Neural progenitor cell (in vitro differentiated cells): ENCODE results near the gene IGFN1. TPM values are rescaled to one million over a fixed set of nuclear protein-coding genes. Genes with fewer than 3 reads are reported as not detected.

Experiments used
- DNase-seq: peaks from one replicate; pipeline ENCODE4 v3.0.0-alpha.2; 2016; ENCODE audit warnings: low spot score
- H2AFZ ChIP-seq: fragments of 200-600 bp; sonication (generic); replicated peaks from 2 replicates; pipeline ENCODE4 v1.6.1; 2016; ENCODE audit warnings: antibody characterized with exemption
- H3F3A ChIP-seq: fragments of 200-600 bp; sonication (generic); 2 replicates; pipeline ENCODE4 v1.6.1; 2016; ENCODE audit warnings: antibody characterized with exemption, low read depth
- H3K27ac ChIP-seq: fragments of 200-600 bp; sonication (generic); 2 replicates; pipeline ENCODE4 v1.5.1; 2016; ENCODE audit warnings: mild to moderate bottlenecking
- H3K27me3 ChIP-seq: fragments of 200-600 bp; sonication (generic); 2 replicates; pipeline ENCODE4 v1.6.1; 2016; ENCODE audit warnings: mild to moderate bottlenecking, moderate library complexity
- H3K36me3 ChIP-seq: fragments of 200-600 bp; sonication (generic); 2 replicates; pipeline ENCODE4 v1.5.1; 2016
- H3K4me1 ChIP-seq: fragments of 200-600 bp; sonication (generic); 2 replicates; pipeline ENCODE4 v1.6.1; 2016; ENCODE audit warnings: mixed run types
- H3K4me2 ChIP-seq: fragments of 200-600 bp; sonication (generic); 2 replicates; pipeline ENCODE4 v1.6.1; 2016
- H3K4me3 ChIP-seq: fragments of 200-600 bp; sonication (generic); 2 replicates; pipeline ENCODE4 v1.5.1; 2016
- H3K79me2 ChIP-seq: fragments of 200-600 bp; sonication (generic); 2 replicates; pipeline ENCODE4 v1.6.1; 2016; ENCODE audit warnings: low read depth
- H3K9ac ChIP-seq: fragments of 200-600 bp; sonication (generic); 2 replicates; pipeline ENCODE4 v1.6.1; 2016
- H3K9me3 ChIP-seq: fragments of 200-600 bp; sonication (generic); 2 replicates; pipeline ENCODE4 v1.5.1; 2016; ENCODE audit warnings: low read depth
- H4K20me1 ChIP-seq: fragments of 200-600 bp; sonication (generic); 2 replicates; pipeline ENCODE4 v1.6.1; 2016; ENCODE audit warnings: low read depth
- H3K27ac Mint-ChIP-seq: 3 replicates; pipeline ENCODE4 v1.8.0; 2021; ENCODE audit warnings: mixed read lengths
- H3K27me3 Mint-ChIP-seq: 2 replicates; pipeline ENCODE4 v1.8.0; 2022; ENCODE audit warnings: low read depth, mild to moderate bottlenecking, inconsistent platforms, moderate library complexity, mixed read lengths; ENCODE audit not compliant: insufficient read depth
- H3K36me3 Mint-ChIP-seq: 3 replicates; pipeline ENCODE4 v1.8.0; 2021; ENCODE audit warnings: mixed read lengths
- H3K4me1 Mint-ChIP-seq: 3 replicates; pipeline ENCODE4 v1.8.0; 2021; ENCODE audit warnings: mixed read lengths
- H3K4me3 Mint-ChIP-seq: 3 replicates; pipeline ENCODE4 v1.8.0; 2021; ENCODE audit warnings: mild to moderate bottlenecking, moderate library complexity, mixed read lengths
- H3K9me3 Mint-ChIP-seq: 3 replicates; pipeline ENCODE4 v1.8.0; 2020; ENCODE audit warnings: mixed read lengths
- CTCF ChIP-seq: fragments of 200-600 bp; sonication (generic); IDR thresholded peaks from 2 replicates; pipeline ENCODE4 v1.5.1; 2017; ENCODE audit warnings: antibody characterized with exemption, mild to moderate bottlenecking
- EZH2 ChIP-seq: fragments of 200-600 bp; sonication (generic); IDR thresholded peaks from 2 replicates; pipeline ENCODE4 v1.6.1; 2017; ENCODE audit warnings: antibody characterized with exemption, mild to moderate bottlenecking, moderate library complexity
- EZH2phosphoT487 ChIP-seq: fragments of 200-600 bp; sonication (generic); IDR thresholded peaks from 2 replicates; pipeline ENCODE4 v1.6.1; 2017; ENCODE audit warnings: antibody characterized with exemption
- total RNA-seq: library from RNA; depleted of rRNA; stranded (reverse); fragments of >200 nt; gene quantifications from 2 replicates; pipeline ENCODE4 v1.2.3, GENCODE V29; 2015; ENCODE audit warnings: low replicate concordance

IGFN1 gene
- total RNA-seq, 1 donor from 2014 or later = not detected

DNA sequence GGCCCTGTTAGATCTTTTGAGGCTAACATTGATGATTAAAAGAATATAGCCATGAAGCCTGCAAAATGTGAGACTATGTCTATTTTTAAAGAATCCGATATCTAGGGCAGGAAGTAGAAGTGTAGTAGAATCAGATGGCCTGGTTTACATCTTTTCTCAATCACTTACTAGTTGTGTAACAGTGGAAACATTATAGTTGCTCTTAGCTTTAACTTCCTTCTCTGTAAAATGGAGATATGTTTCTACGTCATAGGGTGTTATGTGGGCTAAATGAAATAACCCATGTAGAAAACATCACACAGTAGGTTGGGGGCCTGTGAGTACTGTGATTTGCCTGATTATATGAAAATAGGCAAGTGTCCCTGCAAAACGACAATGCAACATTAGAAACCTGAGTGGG is 4.4 kb upstream of the IGFN1 start:
- H3K4me1 Mint-ChIP-seq = peaks cover 19% of the 10 kb centered on the region
- H3K4me2 ChIP-seq = no peak overlapping the region
- no peaks in the 10 kb centered on the region for H3F3A ChIP-seq
- TF ChIP-seq CTCF (no peak), EZH2phosphoT487 (no peak), EZH2 (no peak)
- H4K20me1 ChIP-seq = no peaks in the 10 kb centered on the region
- H3K27ac ChIP-seq = no peak overlapping the region
- H3K9me3 ChIP-seq = no peaks in the 10 kb centered on the region
- H3K27ac Mint-ChIP-seq = no peak overlapping the region
- peaks cover 7% of the 10 kb centered on the region for H3K4me1 ChIP-seq
- H3K79me2 ChIP-seq = no peaks in the 10 kb centered on the region
- no peaks in the 10 kb centered on the region for H3K36me3 ChIP-seq
- H3K9me3 Mint-ChIP-seq = peaks cover 3% of the 10 kb centered on the region
- H2AFZ ChIP-seq = no peak overlapping the region
- no peaks in the 10 kb centered on the region for H3K36me3 Mint-ChIP-seq
- no peak overlapping the region for H3K9ac ChIP-seq
- H3K4me3 Mint-ChIP-seq = no peak overlapping the region
- H3K27me3 ChIP-seq = no peaks in the 10 kb centered on the region
- DNase-seq = no peak
- H3K4me3 ChIP-seq = no peak overlapping the region
- H3K27me3 Mint-ChIP-seq = peaks cover 3% of the 10 kb centered on the region

DNA sequence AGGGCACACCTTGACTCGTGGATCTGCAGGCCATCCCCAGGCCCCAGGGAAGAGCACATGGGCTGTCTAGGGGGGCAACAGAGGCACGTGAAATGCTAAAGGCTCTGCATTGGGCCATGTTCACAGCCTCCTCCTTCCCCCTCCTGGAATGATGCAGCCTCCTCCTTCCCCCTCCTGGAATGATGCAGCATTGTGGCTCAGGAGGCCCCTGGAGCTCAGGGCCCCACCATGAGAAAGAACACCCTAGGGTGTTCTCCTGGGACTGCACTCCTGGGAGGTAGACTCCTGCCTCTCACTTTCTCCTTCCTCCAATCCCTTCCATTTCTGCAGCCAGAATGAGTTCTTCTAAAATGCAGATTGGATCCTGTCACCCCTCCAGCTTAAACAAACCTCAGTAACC is 1.5 kb upstream of the IGFN1 start:
- H2AFZ ChIP-seq = no peak overlapping the region
- no peak for TF ChIP-seq EZH2
- no peak for TF ChIP-seq CTCF
- TF ChIP-seq EZH2phosphoT487 = no peak
- H3K4me3 ChIP-seq = no peak overlapping the region
- H3K27me3 Mint-ChIP-seq = peaks cover 3% of the 10 kb centered on the region
- no peaks in the 10 kb centered on the region for H3K79me2 ChIP-seq
- H3K27me3 ChIP-seq = no peaks in the 10 kb centered on the region
- H3K36me3 Mint-ChIP-seq = no peaks in the 10 kb centered on the region
- peaks cover 25% of the 10 kb centered on the region for H3K4me1 ChIP-seq
- H4K20me1 ChIP-seq = no peaks in the 10 kb centered on the region
- H3K4me2 ChIP-seq = no peak overlapping the region
- H3F3A ChIP-seq = peaks cover 11% of the 10 kb centered on the region
- no peak overlapping the region for H3K9ac ChIP-seq
- no peak for DNase-seq
- H3K27ac Mint-ChIP-seq = no peak overlapping the region
- no peak overlapping the region for H3K27ac ChIP-seq
- peaks cover 16% of the 10 kb centered on the region for H3K4me1 Mint-ChIP-seq
- peaks cover 3% of the 10 kb centered on the region for H3K9me3 Mint-ChIP-seq
- H3K9me3 ChIP-seq = no peaks in the 10 kb centered on the region
- no peaks in the 10 kb centered on the region for H3K36me3 ChIP-seq
- H3K4me3 Mint-ChIP-seq = peak overlapping the region; percentile 2

DNA sequence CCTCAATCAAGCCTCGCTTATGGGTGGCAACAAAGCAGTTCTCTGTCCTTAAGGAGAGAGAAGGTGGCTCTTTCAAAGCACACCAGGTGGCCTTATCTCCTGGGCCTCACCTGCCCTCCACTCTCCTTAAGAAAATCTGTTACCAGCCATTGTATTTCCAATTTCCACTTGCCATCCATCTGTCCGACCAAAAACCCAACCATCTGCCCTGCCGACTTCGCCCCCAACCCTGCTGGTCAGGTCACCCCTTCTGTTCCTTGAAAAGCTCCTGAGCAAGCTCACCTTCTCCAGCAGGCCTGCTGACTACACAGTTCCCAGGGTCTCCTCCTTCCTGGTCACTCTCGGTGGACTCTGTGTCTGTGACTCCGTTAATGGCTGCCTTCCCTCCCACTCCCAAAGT is 619 bp upstream of the IGFN1 start:
- no peak for TF ChIP-seq EZH2
- no peak for TF ChIP-seq EZH2phosphoT487
- no peak for TF ChIP-seq CTCF
- Histone ChIP-seq H3K4me2 (no peak overlapping the region), H3K4me3 (no peak overlapping the region), H3K36me3 (no peaks in the 10 kb centered on the region), H2AFZ (no peak overlapping the region), H3K79me2 (no peaks in the 10 kb centered on the region), H4K20me1 (no peaks in the 10 kb centered on the region), H3K9ac (no peak overlapping the region), H3K9me3 (no peaks in the 10 kb centered on the region), H3K27ac (no peak overlapping the region), H3K27me3 (no peaks in the 10 kb centered on the region), H3F3A (peaks cover 11% of the 10 kb centered on the region), H3K4me1 (peaks cover 25% of the 10 kb centered on the region)
- H3K27me3 Mint-ChIP-seq = peaks cover 3% of the 10 kb centered on the region
- H3K36me3 Mint-ChIP-seq = no peaks in the 10 kb centered on the region
- no peak overlapping the region for H3K27ac Mint-ChIP-seq
- no peak overlapping the region for H3K4me3 Mint-ChIP-seq
- peaks cover 3% of the 10 kb centered on the region for H3K9me3 Mint-ChIP-seq
- peaks cover 7% of the 10 kb centered on the region for H3K4me1 Mint-ChIP-seq
- DNase-seq = no peak
